DMS114 treated with DMSO at 0.1 percent for 48 hours (cell line): ENCODE results near the gene ANO1.

Experiments
- DNase-seq: peaks from one replicate; lab custom pipeline; 2025; ENCODE audit not compliant: unreplicated experiment; lab: John Stamatoyannopoulos, UW

Gene ANO1

GRCh38 chr11:70050243-70050642, 27.9 kb upstream of the ANO1 start:
- DNase-seq, result no peak

- no peak for DNase-seq
Observed at GRCh38 chr11:70054004-70054403, 24.1 kb upstream of the ANO1 start.

- DNase-seq, result no peak
Observed at GRCh38 chr11:70055444-70055843, 22.7 kb upstream of the ANO1 start.

- no peak for DNase-seq
Observed at GRCh38 chr11:70057080-70057479, 21.0 kb upstream of the ANO1 start.

GRCh38 chr11:70059971-70060370, 18.1 kb upstream of the ANO1 start:
- DNase-seq, result no peak

GRCh38 chr11:70060611-70061293, 17.4 kb upstream of the ANO1 start:
- no peak for DNase-seq

- no peak for DNase-seq
Observed at GRCh38 chr11:70061734-70062133, 16.4 kb upstream of the ANO1 start.

GRCh38 chr11:70063121-70063520, 15.0 kb upstream of the ANO1 start:
- DNase-seq, result no peak

- no peak for DNase-seq
Observed at GRCh38 chr11:70063555-70063954, 14.6 kb upstream of the ANO1 start.

GRCh38 chr11:70064008-70064725, 13.9 kb upstream of the ANO1 start:
- DNase-seq, result no peak

GRCh38 chr11:70064726-70065317, 13.3 kb upstream of the ANO1 start:
- DNase-seq, result no peak

- no peak for DNase-seq
Observed at GRCh38 chr11:70065318-70066135, 12.6 kb upstream of the ANO1 start.

GRCh38 chr11:70066136-70066520, 12.0 kb upstream of the ANO1 start:
- no peak for DNase-seq

GRCh38 chr11:70066628-70067027, 11.5 kb upstream of the ANO1 start:
- DNase-seq, result no peak

GRCh38 chr11:70067036-70067435, 11.1 kb upstream of the ANO1 start:
- no peak for DNase-seq

- no peak for DNase-seq
Observed at GRCh38 chr11:70067591-70068341, 10.4 kb upstream of the ANO1 start.

GRCh38 chr11:70068345-70068744, 9.8 kb upstream of the ANO1 start:
- no peak for DNase-seq

GRCh38 chr11:70068950-70069349, 9.2 kb upstream of the ANO1 start:
- no peak for DNase-seq

GRCh38 chr11:70070706-70071105, 7.4 kb upstream of the ANO1 start:
- DNase-seq, result no peak

- no peak for DNase-seq
Observed at GRCh38 chr11:70071996-70072395, 6.1 kb upstream of the ANO1 start.

- DNase-seq, result no peak
Observed at GRCh38 chr11:70072461-70072860, 5.7 kb upstream of the ANO1 start.
